ENCODE results near the gene CRELD2. TPM values are rescaled to one million over a fixed set of nuclear protein-coding genes. Genes with fewer than 3 reads are reported as not detected.

The CRELD2 gene
- total RNA-seq, 4 donors from 2014 or later, result 32.0 to 38.2 (median 34.2) TPM

DNA sequence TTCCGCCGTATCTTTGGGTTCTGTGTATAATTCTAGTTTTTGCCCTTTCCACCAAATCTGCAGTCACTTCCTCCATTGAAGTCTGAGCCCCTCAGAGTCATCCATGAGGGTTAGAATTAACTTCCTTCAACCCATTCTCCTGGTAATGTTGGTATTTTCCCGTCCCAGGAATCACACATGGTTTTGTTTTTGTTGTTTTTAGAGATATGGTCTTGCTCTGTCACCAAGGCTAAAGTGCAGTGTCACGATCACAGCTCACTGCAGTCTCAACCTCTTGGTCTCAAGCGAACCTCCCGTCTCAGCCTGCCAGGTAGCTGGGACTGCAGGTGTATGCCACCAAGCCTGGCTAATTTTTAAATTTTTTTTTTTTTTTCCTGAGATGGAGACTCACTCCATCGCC lies 46.1 kb upstream of the CRELD2 start:
- Histone ChIP-seq H3K27ac (replicated peaks in 1 of 4) (no peak overlapping the region), H3K27me3 (peaks cover 0 to 3% (median 0%) of the 10 kb centered on the region in 4 donors), H3K9me3 (peaks cover 0 to 15% (median 11%) of the 10 kb centered on the region in 4 donors), H3K4me1 (no peaks in the 10 kb centered on the region), H3K4me3 (no peak overlapping the region), H3K36me3 (peaks cover 0 to 5% (median 2%) of the 10 kb centered on the region in 4 donors)
- no peak for DNase-seq (ENCODE audit: extremely low spot score)
- 88% methylated on average over 7 of the region's 7 CpGs for WGBS
- TF ChIP-seq POLR2A (IDR thresholded peaks at IDR 0.05; ENCODE audit: low read depth) (no peak), POLR2AphosphoS5 (IDR thresholded peaks at IDR 0.05) (no peak)
- TF ChIP-seq, protein P1, sequence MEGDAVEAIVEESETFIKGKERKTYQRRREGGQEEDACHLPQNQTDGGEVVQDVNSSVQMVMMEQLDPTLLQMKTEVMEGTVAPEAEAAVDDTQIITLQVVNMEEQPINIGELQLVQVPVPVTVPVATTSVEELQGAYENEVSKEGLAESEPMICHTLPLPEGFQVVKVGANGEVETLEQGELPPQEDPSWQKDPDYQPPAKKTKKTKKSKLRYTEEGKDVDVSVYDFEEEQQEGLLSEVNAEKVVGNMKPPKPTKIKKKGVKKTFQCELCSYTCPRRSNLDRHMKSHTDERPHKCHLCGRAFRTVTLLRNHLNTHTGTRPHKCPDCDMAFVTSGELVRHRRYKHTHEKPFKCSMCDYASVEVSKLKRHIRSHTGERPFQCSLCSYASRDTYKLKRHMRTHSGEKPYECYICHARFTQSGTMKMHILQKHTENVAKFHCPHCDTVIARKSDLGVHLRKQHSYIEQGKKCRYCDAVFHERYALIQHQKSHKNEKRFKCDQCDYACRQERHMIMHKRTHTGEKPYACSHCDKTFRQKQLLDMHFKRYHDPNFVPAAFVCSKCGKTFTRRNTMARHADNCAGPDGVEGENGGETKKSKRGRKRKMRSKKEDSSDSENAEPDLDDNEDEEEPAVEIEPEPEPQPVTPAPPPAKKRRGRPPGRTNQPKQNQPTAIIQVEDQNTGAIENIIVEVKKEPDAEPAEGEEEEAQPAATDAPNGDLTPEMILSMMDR (IDR thresholded peaks at IDR 0.05), result no peak
- intact Hi-C loops (cut with DNase I), result no loop called here

DNA sequence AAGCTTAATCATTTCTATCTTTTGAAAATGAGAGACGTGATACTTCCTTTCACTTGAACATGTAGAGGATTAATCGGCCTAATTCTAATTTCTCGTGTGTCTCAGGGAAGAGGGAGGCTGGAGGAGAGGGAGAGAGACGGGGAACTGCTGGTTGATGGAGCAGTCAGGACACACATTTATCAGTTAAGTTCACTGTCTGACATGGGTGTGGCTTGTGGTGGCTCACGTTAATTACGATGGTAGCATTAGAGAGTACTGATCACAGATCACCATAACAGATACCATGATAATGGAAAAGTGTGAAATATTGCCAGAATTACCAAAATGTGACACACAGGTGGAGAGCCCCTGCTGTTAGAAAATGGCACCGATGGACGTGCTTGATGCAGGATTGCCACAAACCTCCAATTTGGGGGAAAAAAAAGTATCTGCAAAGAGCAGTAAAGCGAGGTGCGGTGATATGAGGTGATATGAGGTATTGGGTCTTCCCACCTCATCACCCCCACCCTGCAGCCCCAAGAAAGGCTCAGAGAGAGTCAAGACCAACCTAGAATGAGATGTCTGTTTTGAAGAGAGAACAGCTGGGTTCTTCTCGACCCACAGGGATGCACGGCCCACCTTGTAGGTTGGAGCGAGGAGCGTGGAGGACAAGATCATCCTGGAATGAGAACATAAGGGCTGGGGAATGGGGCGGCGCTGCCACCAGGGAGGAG lies 45.0 kb upstream of the CRELD2 start:
- no peaks in the 10 kb centered on the region for H3K4me1 ChIP-seq
- DNase-seq (ENCODE audit: extremely low spot score), result no peak
- TF ChIP-seq, protein P1 (IDR thresholded peaks at IDR 0.05), result no peak
- no peak for TF ChIP-seq EP300 (IDR thresholded peaks at IDR 0.05)
- TF ChIP-seq POLR2AphosphoS5 (IDR thresholded peaks at IDR 0.05), result no peak
- TF ChIP-seq POLR2A (IDR thresholded peaks at IDR 0.05; ENCODE audit: low read depth), result no peak
- H3K36me3 ChIP-seq, result no peaks in the 10 kb centered on the region
- intact Hi-C loops (cut with DNase I), result no loop called here
- 96% methylated on average over 15 of the region's 16 CpGs for WGBS
- no peak overlapping the region for H3K27ac ChIP-seq (replicated peaks in 1 of 4)
- no peaks in the 10 kb centered on the region for H3K27me3 ChIP-seq
- H3K9me3 ChIP-seq, result peaks cover 0 to 15% (median 10%) of the 10 kb centered on the region in 4 donors
- H3K4me3 ChIP-seq, result no peak overlapping the region

DNA sequence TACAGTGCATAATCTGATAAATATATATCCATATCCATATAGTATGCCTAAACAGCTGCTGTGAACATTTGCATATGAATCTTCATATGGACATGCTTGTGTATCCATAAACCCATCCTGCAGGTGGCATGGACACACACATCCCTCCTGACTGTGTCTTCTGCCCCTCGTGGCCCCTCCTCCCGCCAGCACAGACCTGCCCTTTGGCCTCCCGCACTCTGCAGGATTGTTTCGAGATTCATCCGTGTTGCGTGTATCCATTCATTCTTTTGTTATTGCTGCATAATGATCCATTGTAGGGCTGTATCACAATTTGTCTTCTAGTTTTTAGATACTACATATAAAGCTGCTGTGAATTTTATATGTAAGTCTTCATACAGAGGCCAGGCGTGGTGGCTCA lies 40.8 kb upstream of the CRELD2 start:
- WGBS, result 100% methylated on average over 7 of the region's 7 CpGs
- Histone ChIP-seq H3K27me3 (no peaks in the 10 kb centered on the region), H3K27ac (replicated peaks in 1 of 4) (no peak overlapping the region), H3K4me1 (no peaks in the 10 kb centered on the region), H3K9me3 (no peaks in the 10 kb centered on the region), H3K36me3 (no peaks in the 10 kb centered on the region), H3K4me3 (no peak overlapping the region)
- no peak for TF ChIP-seq POLR2A (IDR thresholded peaks at IDR 0.05; ENCODE audit: low read depth)
- TF ChIP-seq EP300 (IDR thresholded peaks at IDR 0.05), result no peak
- TF ChIP-seq POLR2AphosphoS5 (IDR thresholded peaks at IDR 0.05), result no peak
- TF ChIP-seq, protein P1 (IDR thresholded peaks at IDR 0.05), result no peak
- intact Hi-C loops (cut with DNase I), result no loop called here
- no peak for DNase-seq (ENCODE audit: extremely low spot score)

DNA sequence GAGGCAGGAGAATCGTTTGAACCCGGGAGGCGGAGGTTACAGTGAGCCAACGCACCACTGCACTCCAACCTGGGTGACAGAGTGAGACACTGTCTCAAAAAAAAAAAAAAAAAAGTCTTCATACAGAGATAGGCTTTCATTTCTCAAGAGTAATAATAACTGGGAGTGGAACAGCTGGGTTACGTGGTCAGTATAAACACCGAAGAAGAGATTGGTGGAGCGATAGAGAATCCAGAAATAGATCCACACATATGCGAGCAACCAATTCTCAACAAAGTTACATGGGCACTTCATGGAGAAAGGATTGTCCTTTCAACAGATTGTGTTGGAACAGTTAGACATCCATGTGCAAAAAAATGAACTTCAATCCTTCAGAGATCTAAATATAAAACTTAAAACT lies 40.2 kb upstream of the CRELD2 start:
- TF ChIP-seq POLR2A (IDR thresholded peaks at IDR 0.05; ENCODE audit: low read depth) (no peak), EP300 (IDR thresholded peaks at IDR 0.05) (no peak), POLR2AphosphoS5 (IDR thresholded peaks at IDR 0.05) (no peak)
- TF ChIP-seq, protein P1 (IDR thresholded peaks at IDR 0.05), result no peak
- no peak for DNase-seq (ENCODE audit: extremely low spot score)
- H3K27ac ChIP-seq (replicated peaks in 1 of 4), result no peak overlapping the region
- WGBS, result 98% methylated on average over 8 of the region's 8 CpGs
- H3K9me3 ChIP-seq, result no peaks in the 10 kb centered on the region
- H3K4me3 ChIP-seq, result no peak overlapping the region
- intact Hi-C loops (cut with DNase I), result no loop called here
- no peaks in the 10 kb centered on the region for H3K4me1 ChIP-seq
- H3K27me3 ChIP-seq, result no peaks in the 10 kb centered on the region
- peaks cover 0 to under 1% (median 0%) of the 10 kb centered on the region in 4 donors for H3K36me3 ChIP-seq

DNA sequence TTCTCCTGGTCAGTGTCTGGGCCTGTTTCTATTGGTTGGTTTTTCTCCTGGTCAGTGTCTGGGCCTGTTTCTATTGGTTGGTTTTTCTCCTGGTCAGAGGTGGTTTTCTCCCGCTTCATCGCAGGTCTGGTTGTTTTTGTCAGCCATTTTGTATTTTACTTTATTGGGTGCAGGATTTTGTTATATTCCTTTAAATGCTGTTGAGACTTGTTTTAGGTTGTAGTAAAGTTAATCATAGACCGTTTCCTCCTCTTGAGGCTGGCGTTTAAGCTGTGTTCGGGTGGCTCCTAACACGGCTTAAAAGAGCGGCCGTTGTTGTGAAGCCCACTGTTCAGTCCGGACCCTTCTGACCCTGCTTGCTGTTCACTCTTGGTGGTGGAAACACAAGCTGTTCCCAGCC lies 38.6 kb upstream of the CRELD2 start:
- Histone ChIP-seq H3K4me3 (no peak overlapping the region), H3K27ac (replicated peaks in 1 of 4) (no peak overlapping the region), H3K36me3 (peaks cover 5 to 17% (median 11%) of the 10 kb centered on the region in 4 donors), H3K27me3 (no peaks in the 10 kb centered on the region), H3K9me3 (no peaks in the 10 kb centered on the region), H3K4me1 (no peaks in the 10 kb centered on the region)
- no peak for DNase-seq (ENCODE audit: extremely low spot score)
- 97% methylated on average over 9 of the region's 9 CpGs for WGBS
- no peak for TF ChIP-seq EP300 (IDR thresholded peaks at IDR 0.05)
- TF ChIP-seq, protein P1 (IDR thresholded peaks at IDR 0.05), result no peak
- no peak for TF ChIP-seq POLR2A (IDR thresholded peaks at IDR 0.05; ENCODE audit: low read depth)
- TF ChIP-seq POLR2AphosphoS5 (IDR thresholded peaks at IDR 0.05), result no peak
- intact Hi-C loops (cut with DNase I), result no loop called here
